Liver (tissue), 9 donors: ENCODE results near the gene DOK6. TPM values are rescaled to one million over a fixed set of nuclear protein-coding genes. Genes with fewer than 3 reads are reported as not detected.

Experiments used
- DNase-seq: peaks from one replicate; pipeline ENCODE4 v3.0.0-alpha.2; 2017; ENCODE audit warnings: low spot score
- H3K27ac ChIP-seq, 2 donors: one replicate each; pipeline ENCODE4 v1.7.0; 2013; ENCODE audit warnings: inconsistent platforms in 2 of 2, low read length in 2 of 2, control low read depth in 1 of 2, low read depth in 1 of 2, mild to moderate bottlenecking in 1 of 2
- H3K27me3 ChIP-seq, 4 donors: one replicate each; pipeline versions ENCODE4 v1.6.1 to v1.7.0; 2013; ENCODE audit warnings: low read length in 3 of 4, inconsistent platforms in 1 of 4, mild to moderate bottlenecking in 1 of 4, moderate library complexity in 1 of 4; ENCODE audit not compliant: control insufficient read depth in 4 of 4, insufficient read depth in 4 of 4
- H3K36me3 ChIP-seq, 4 donors: one replicate each; pipeline versions ENCODE4 v1.6.1 to v1.7.0; 2013; ENCODE audit warnings: low read length in 3 of 4, mild to moderate bottlenecking in 3 of 4, low read depth in 1 of 4, moderate library complexity in 1 of 4; ENCODE audit not compliant: control insufficient read depth in 4 of 4, insufficient read depth in 3 of 4
- H3K4me1 ChIP-seq, 4 donors: one replicate each; pipeline versions ENCODE4 v1.6.1 to v1.7.0; 2013; ENCODE audit warnings: low read length in 3 of 4, mild to moderate bottlenecking in 3 of 4, moderate library complexity in 1 of 4; ENCODE audit not compliant: control insufficient read depth in 4 of 4, insufficient read depth in 4 of 4
- H3K4me3 ChIP-seq, 3 donors: one replicate each; pipeline versions ENCODE4 v1.6.1 to v1.7.0; 2013; ENCODE audit warnings: low read length in 3 of 3, control low read depth in 1 of 3, low read depth in 1 of 3, mild to moderate bottlenecking in 1 of 3
- H3K9ac ChIP-seq, 2 donors: one replicate each; pipeline ENCODE4 v1.7.0; 2013; ENCODE audit warnings: low read length in 2 of 2, mild to moderate bottlenecking in 2 of 2, moderate library complexity in 2 of 2, control low read depth in 1 of 2, low read depth in 1 of 2
- H3K9me3 ChIP-seq, 4 donors: one replicate each; pipeline versions ENCODE4 v1.6.1 to v1.7.0; 2013; ENCODE audit warnings: low read length in 3 of 4; ENCODE audit not compliant: control insufficient read depth in 4 of 4
- ATF3 ChIP-seq: IDR thresholded peaks from 2 replicates; pipeline ENCODE4 v1.6.1; 2016; ENCODE audit warnings: antibody characterized with exemption
- CTCF ChIP-seq: fragments of 150-350 bp; IDR thresholded peaks from 2 replicates; pipeline ENCODE4 v1.5.1; 2017; ENCODE audit warnings: improper control_type of control experiment, low read depth, low read length; ENCODE audit not compliant: missing input control
- FOXA1 ChIP-seq: IDR thresholded peaks from 2 replicates; pipeline ENCODE4 v1.6.1; 2016; ENCODE audit warnings: antibody characterized with exemption
- FOXA2 ChIP-seq: IDR thresholded peaks from 2 replicates; pipeline ENCODE4 v1.6.1; 2016; ENCODE audit warnings: antibody characterized with exemption
- GABPA ChIP-seq, 2 donors: IDR thresholded peaks in 1 of 2; conservative IDR thresholded peaks in 1 of 2; 2 replicates each; pipeline ENCODE4 v1.6.1; 2016; ENCODE audit warnings: antibody characterized with exemption in 2 of 2, mild to moderate bottlenecking in 1 of 2, moderate library complexity in 1 of 2
- HNF4A ChIP-seq, 2 donors: conservative IDR thresholded peaks; 2 replicates each; pipeline ENCODE4 v1.6.1; 2016; ENCODE audit warnings: antibody characterized with exemption in 2 of 2, mild to moderate bottlenecking in 2 of 2
- HNF4G ChIP-seq: IDR thresholded peaks from 2 replicates; pipeline ENCODE4 v1.6.1; 2016; ENCODE audit warnings: antibody characterized with exemption
- JUND ChIP-seq, 2 donors: IDR thresholded peaks; 2 replicates each; pipeline ENCODE4 v1.6.1; 2016; ENCODE audit warnings: antibody characterized with exemption in 2 of 2
- MAX ChIP-seq: IDR thresholded peaks from 2 replicates; pipeline ENCODE4 v1.6.1; 2016; ENCODE audit warnings: antibody characterized with exemption
- NR2F2 ChIP-seq: IDR thresholded peaks from 2 replicates; pipeline ENCODE4 v1.6.1; 2016; ENCODE audit warnings: antibody characterized with exemption
- RAD21 ChIP-seq, 2 donors: IDR thresholded peaks; 2 replicates each; pipeline ENCODE4 v1.6.1; 2016; ENCODE audit warnings: antibody characterized with exemption in 2 of 2, mild to moderate bottlenecking in 2 of 2
- REST ChIP-seq: IDR thresholded peaks from 2 replicates; pipeline ENCODE4 v1.6.1; 2016; ENCODE audit warnings: antibody characterized with exemption, mild to moderate bottlenecking
- RXRA ChIP-seq, 2 donors: IDR thresholded peaks; 2 replicates each; pipeline ENCODE4 v1.6.1; 2017 to 2018; ENCODE audit warnings: antibody characterized with exemption in 2 of 2, mild to moderate bottlenecking in 1 of 2
- SP1 ChIP-seq: IDR thresholded peaks from 2 replicates; pipeline ENCODE4 v1.6.1; 2018; ENCODE audit warnings: antibody characterized with exemption, mild to moderate bottlenecking
- TAF1 ChIP-seq: conservative IDR thresholded peaks from 2 replicates; pipeline ENCODE4 v1.6.1; 2016; ENCODE audit warnings: antibody characterized with exemption, mild to moderate bottlenecking
- YY1 ChIP-seq: IDR thresholded peaks from 2 replicates; pipeline ENCODE4 v1.6.1; 2016; ENCODE audit warnings: antibody characterized with exemption, mild to moderate bottlenecking
- ZBTB33 ChIP-seq: IDR thresholded peaks from 2 replicates; pipeline ENCODE4 v1.6.1; 2016; ENCODE audit warnings: antibody characterized with exemption
- WGBS: extraction: QIAGEN DNeasy Blood & Tissue Kit; methylation state at CpG from one replicate; pipeline ENCODE4 v1.1.7; 2013; 5-methylcytosine and 5-hydroxymethylcytosine counted together
- polyA plus RNA-seq, 2 donors: library from polyadenylated mRNA; stranded (reverse) in 1 of 2; unstranded in 1 of 2; fragments of 200-250 nt in 1 of 2; fragments of >200 nt in 1 of 2; fragmentation: Nextera tagmentation in 1 of 2; extraction: Ambion mirVana in 1 of 2; gene quantifications; one replicate each; pipeline versions ENCODE4 v1.2.1 to v1.2.3, GENCODE V29; 2013 to 2015
- total RNA-seq, 2 donors: library from RNA; depleted of rRNA; stranded (reverse); fragments of >200 nt; gene quantifications; one replicate each; pipeline ENCODE4 v1.2.3, GENCODE V29; 2014
- donor health status: healthy.
- donor health status: healthy.
- donor health status: healthy.
- donor health status: healthy.
- donor health status: healthy.

DOK6 gene
- total and polyA plus RNA-seq, 4 donors, result 0.08 to 1.1 (median 0.67) TPM

GRCh38 chr18:69631281-69631680 is 230.6 kb downstream of the DOK6 start (continued):
- TF ChIP-seq REST, result no peak

- Histone ChIP-seq H3K4me1 (no peaks in the 10 kb centered on the region), H3K27ac (no peak overlapping the region), H3K27me3 (no peaks in the 10 kb centered on the region), H3K9me3 (no peaks in the 10 kb centered on the region), H3K9ac (no peak overlapping the region), H3K36me3 (no peaks in the 10 kb centered on the region), H3K4me3 (no peak overlapping the region)
- WGBS, result 83% methylated on average over 2 of the region's 2 CpGs
- no peak for DNase-seq
- no peak for TF ChIP-seq YY1
- TF ChIP-seq NR2F2, result no peak
- no peak for TF ChIP-seq HNF4G
- no peak for TF ChIP-seq JUND (IDR thresholded peaks at IDR 0.05)
- TF ChIP-seq RAD21 (IDR thresholded peaks at IDR 0.05), result no peak
- TF ChIP-seq ZBTB33, result no peak
- no peak for TF ChIP-seq REST
- no peak for TF ChIP-seq RXRA (IDR thresholded peaks at IDR 0.05)
- TF ChIP-seq GABPA (IDR thresholded peaks at IDR 0.05 in 1 of 2, conservative IDR thresholded peaks at IDR 0.05 in 1 of 2), result no peak
- TF ChIP-seq ATF3, result no peak
- no peak for TF ChIP-seq HNF4A (conservative IDR thresholded peaks at IDR 0.05)
- no peak for TF ChIP-seq TAF1
- no peak for TF ChIP-seq FOXA2
- TF ChIP-seq FOXA1, result no peak
- TF ChIP-seq SP1, result no peak
- TF ChIP-seq CTCF, result no peak
- TF ChIP-seq MAX, result no peak
Measured at GRCh38 chr18:69635482-69635881, 234.8 kb downstream of the DOK6 start.
